Activated naive CD8-positive, alpha-beta T cell treated with anti-CD3 and anti-CD28 coated beads, Interleukin-2, amount 50 U/mL, for 24 hours (primary cell): ENCODE data around the gene DIPK1C.

ENCODE experiments used
- ATAC-seq: fragments of 150-1000 bp; cut with Tn5 transposase; one replicate; pipeline ENCODE4 v1.10.0; 2021
- DNase-seq: peaks from one replicate; pipeline ENCODE4 v3.0.0; 2021
- H3K27ac Mint-ChIP-seq: one replicate; pipeline ENCODE4 v1.8.0; 2021; ENCODE audit warnings: mild to moderate bottlenecking, mixed read lengths
- H3K27me3 Mint-ChIP-seq: one replicate; pipeline ENCODE4 v1.8.0; 2021; ENCODE audit warnings: mixed read lengths
- H3K36me3 Mint-ChIP-seq: one replicate; pipeline ENCODE4 v1.8.0; 2021; ENCODE audit warnings: low read depth, mixed read lengths
- H3K4me1 Mint-ChIP-seq: one replicate; pipeline ENCODE4 v1.8.0; 2021; ENCODE audit warnings: mixed read lengths
- H3K4me3 Mint-ChIP-seq: one replicate; pipeline ENCODE4 v1.8.0; 2021; ENCODE audit warnings: mild to moderate bottlenecking, moderate library complexity, mixed read lengths
- H3K9me3 Mint-ChIP-seq: one replicate; pipeline ENCODE4 v1.8.0; 2021; ENCODE audit warnings: mixed read lengths

DIPK1C gene

GRCh38 chr18:74494514-74494913 lies 37.4 kb upstream of the DIPK1C start:
- H3K27me3 Mint-ChIP-seq: peaks cover 2% of the 10 kb centered on the region
- peaks cover 35% of the 10 kb centered on the region for H3K4me1 Mint-ChIP-seq
- ATAC-seq: no peak
- peak overlapping the region; percentile 42 for H3K4me3 Mint-ChIP-seq
- no peak overlapping the region for H3K27ac Mint-ChIP-seq
- H3K9me3 Mint-ChIP-seq: no peaks in the 10 kb centered on the region
- peaks cover under 1% of the 10 kb centered on the region for H3K36me3 Mint-ChIP-seq
- DNase-seq: no peak

- H3K4me3 Mint-ChIP-seq: no peak overlapping the region
- peak; percentile 34 for ATAC-seq
- DNase-seq: peak; percentile 29
- no peak overlapping the region for H3K27ac Mint-ChIP-seq
- peaks cover 27% of the 10 kb centered on the region for H3K4me1 Mint-ChIP-seq
- H3K27me3 Mint-ChIP-seq: peaks cover 2% of the 10 kb centered on the region
- no peaks in the 10 kb centered on the region for H3K36me3 Mint-ChIP-seq
- H3K9me3 Mint-ChIP-seq: no peaks in the 10 kb centered on the region
Measured at GRCh38 chr18:74493689-74494088, 36.6 kb upstream of the DIPK1C start.

DNA sequence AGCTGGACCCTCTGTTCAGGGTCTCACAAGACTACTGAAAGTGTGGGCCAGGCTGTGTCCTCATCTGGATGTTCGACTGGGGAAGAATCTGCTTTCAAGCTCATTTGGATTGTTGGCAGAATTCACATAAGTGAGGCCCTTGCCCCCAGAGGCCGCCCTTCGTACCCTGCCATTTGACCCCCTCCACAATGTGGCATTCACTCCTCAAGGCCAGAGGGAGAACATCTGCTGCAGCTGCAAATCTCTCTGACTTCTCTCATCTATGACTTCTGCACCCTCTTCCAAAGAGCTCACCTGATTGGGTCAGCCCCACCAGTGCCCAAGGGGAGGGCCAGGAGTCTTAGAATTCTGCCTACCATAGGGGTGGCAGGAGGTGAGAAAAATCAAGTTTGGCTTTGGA lies 35.2 kb upstream of the DIPK1C start:
- Mint-ChIP-seq H3K27ac (no peak overlapping the region), H3K27me3 (peaks cover 2% of the 10 kb centered on the region), H3K4me3 (no peak overlapping the region), H3K36me3 (no peaks in the 10 kb centered on the region), H3K4me1 (peaks cover 13% of the 10 kb centered on the region), H3K9me3 (no peaks in the 10 kb centered on the region)
- DNase-seq: no peak
- no peak for ATAC-seq

GRCh38 chr18:74489676-74490075 lies 32.6 kb upstream of the DIPK1C start:
- DNase-seq (no peak), ATAC-seq (no peak)
- H3K9me3 Mint-ChIP-seq: no peaks in the 10 kb centered on the region
- H3K4me1 Mint-ChIP-seq: peaks cover 17% of the 10 kb centered on the region
- no peaks in the 10 kb centered on the region for H3K36me3 Mint-ChIP-seq
- no peak overlapping the region for H3K27ac Mint-ChIP-seq
- H3K4me3 Mint-ChIP-seq: no peak overlapping the region
- H3K27me3 Mint-ChIP-seq: peaks cover 2% of the 10 kb centered on the region

GRCh38 chr18:74488864-74489263 lies 31.8 kb upstream of the DIPK1C start:
- Mint-ChIP-seq H3K27me3 (peaks cover 2% of the 10 kb centered on the region), H3K9me3 (no peaks in the 10 kb centered on the region), H3K4me1 (peaks cover 22% of the 10 kb centered on the region), H3K36me3 (no peaks in the 10 kb centered on the region), H3K4me3 (no peak overlapping the region), H3K27ac (no peak overlapping the region)
- DNase-seq (no peak), ATAC-seq (no peak)

DNA sequence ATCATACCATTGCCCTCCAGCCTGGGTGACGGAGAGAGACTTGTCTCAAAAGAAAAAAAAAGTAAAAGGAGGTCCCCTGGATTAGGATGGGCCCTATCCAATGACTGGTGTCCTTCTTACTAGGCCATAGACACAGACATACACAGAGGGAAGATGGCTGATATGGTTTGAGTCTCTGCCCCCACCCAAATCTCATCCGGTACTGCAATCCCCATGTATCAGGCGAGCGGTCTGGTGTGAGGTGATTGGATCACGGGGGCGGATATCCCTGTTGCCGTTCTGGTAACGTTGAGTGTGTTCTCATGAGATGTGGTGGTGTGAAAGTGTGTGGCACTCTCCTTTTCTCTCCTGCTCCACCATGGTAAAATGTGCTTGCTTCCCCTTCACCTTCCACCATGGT lies 31.2 kb upstream of the DIPK1C start:
- Mint-ChIP-seq H3K27me3 (peaks cover 2% of the 10 kb centered on the region), H3K4me1 (peaks cover 19% of the 10 kb centered on the region), H3K36me3 (no peaks in the 10 kb centered on the region), H3K27ac (no peak overlapping the region), H3K9me3 (no peaks in the 10 kb centered on the region), H3K4me3 (no peak overlapping the region)
- ATAC-seq: no peak
- no peak for DNase-seq

GRCh38 chr18:74486119-74486849 lies 29.2 kb upstream of the DIPK1C start:
- Mint-ChIP-seq H3K27ac (peak overlapping the region; percentile 54), H3K36me3 (no peaks in the 10 kb centered on the region), H3K27me3 (peaks cover 2% of the 10 kb centered on the region), H3K4me1 (peaks cover 19% of the 10 kb centered on the region), H3K4me3 (no peak overlapping the region), H3K9me3 (no peaks in the 10 kb centered on the region)
- no peak for ATAC-seq
- DNase-seq: no peak

- no peaks in the 10 kb centered on the region for H3K36me3 Mint-ChIP-seq
- peaks cover 20% of the 10 kb centered on the region for H3K4me1 Mint-ChIP-seq
- H3K9me3 Mint-ChIP-seq: no peaks in the 10 kb centered on the region
- no peak overlapping the region for H3K27ac Mint-ChIP-seq
- peaks cover 2% of the 10 kb centered on the region for H3K27me3 Mint-ChIP-seq
- ATAC-seq: no peak
- H3K4me3 Mint-ChIP-seq: no peak overlapping the region
- DNase-seq: no peak
Measured at GRCh38 chr18:74482697-74483096, 25.6 kb upstream of the DIPK1C start.

DNA sequence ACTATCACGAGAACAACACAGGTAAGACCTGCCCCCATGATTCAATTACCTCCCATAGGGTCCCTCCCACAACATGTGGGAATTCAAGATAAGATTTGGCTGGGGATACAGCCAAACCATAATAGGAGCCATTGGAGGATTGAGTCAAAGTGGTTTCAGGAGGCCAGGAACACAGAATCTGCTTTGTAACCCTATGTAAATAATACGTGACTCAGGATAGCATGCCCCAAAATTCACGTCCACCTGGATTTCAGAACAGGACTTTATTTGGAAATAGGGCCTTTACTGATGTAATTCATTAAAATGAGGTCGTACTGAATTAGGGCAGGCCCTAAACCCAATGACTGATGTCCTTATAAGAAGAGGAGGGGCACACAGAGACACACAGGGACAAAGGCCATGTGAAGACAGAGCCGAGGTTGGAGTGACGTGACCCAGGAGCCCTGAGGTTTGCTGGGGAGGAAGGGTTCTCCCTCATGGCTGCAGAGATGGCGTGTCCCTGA lies 23.1 kb upstream of the DIPK1C start:
- ATAC-seq (no peak), DNase-seq (no peak)
- H3K9me3 Mint-ChIP-seq: no peaks in the 10 kb centered on the region
- H3K27ac Mint-ChIP-seq: no peak overlapping the region
- H3K27me3 Mint-ChIP-seq: peaks cover 3% of the 10 kb centered on the region
- no peaks in the 10 kb centered on the region for H3K36me3 Mint-ChIP-seq
- no peak overlapping the region for H3K4me3 Mint-ChIP-seq
- peaks cover 10% of the 10 kb centered on the region for H3K4me1 Mint-ChIP-seq

DNA sequence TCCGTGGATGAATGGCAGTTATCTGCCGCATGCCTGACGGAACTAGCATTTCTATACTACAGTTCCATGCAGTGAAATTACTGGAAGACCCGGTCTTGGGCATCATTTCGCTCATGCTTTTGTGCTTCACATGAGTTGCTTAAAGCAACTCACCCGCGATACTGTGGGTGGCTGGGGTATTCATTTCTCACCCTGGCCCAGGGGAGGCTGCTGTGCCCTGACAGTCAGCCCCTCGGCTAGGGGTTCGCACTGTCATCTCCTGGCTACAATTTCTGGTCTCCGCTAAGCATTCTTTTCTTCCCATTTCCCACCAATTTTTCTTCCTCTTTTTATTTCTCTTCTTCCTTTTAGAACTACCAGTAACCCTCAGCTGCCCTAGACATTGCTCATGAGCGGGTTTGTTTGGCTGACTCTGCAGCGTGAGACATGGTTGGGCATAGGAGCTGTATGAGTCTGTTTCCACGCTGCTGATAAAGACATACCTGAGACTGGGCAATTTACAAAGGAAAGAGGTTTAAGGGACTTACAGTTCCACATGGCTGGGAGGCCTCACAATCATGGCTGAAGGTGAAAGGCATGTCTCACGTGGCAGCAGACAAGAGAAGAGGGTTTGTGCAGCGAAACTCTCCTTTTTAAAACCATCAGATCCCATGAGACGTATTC lies 22.5 kb upstream of the DIPK1C start:
- Mint-ChIP-seq H3K4me3 (no peak overlapping the region), H3K36me3 (no peaks in the 10 kb centered on the region), H3K27me3 (peaks cover 3% of the 10 kb centered on the region), H3K9me3 (no peaks in the 10 kb centered on the region), H3K4me1 (peaks cover 7% of the 10 kb centered on the region), H3K27ac (no peak overlapping the region)
- ATAC-seq: no peak
- DNase-seq: no peak

- no peaks in the 10 kb centered on the region for H3K9me3 Mint-ChIP-seq
- no peak overlapping the region for H3K4me3 Mint-ChIP-seq
- H3K27me3 Mint-ChIP-seq: peaks cover 3% of the 10 kb centered on the region
- DNase-seq: no peak
- no peak overlapping the region for H3K27ac Mint-ChIP-seq
- no peaks in the 10 kb centered on the region for H3K36me3 Mint-ChIP-seq
- H3K4me1 Mint-ChIP-seq: peaks cover 3% of the 10 kb centered on the region
- ATAC-seq: no peak
Measured at GRCh38 chr18:74478880-74479279, 21.8 kb upstream of the DIPK1C start.

- Mint-ChIP-seq H3K4me3 (no peak overlapping the region), H3K27me3 (peaks cover 3% of the 10 kb centered on the region), H3K4me1 (peaks cover 3% of the 10 kb centered on the region), H3K27ac (no peak overlapping the region), H3K9me3 (no peaks in the 10 kb centered on the region), H3K36me3 (no peaks in the 10 kb centered on the region)
- no peak for ATAC-seq
- DNase-seq: no peak
Measured at GRCh38 chr18:74478316-74478715, 21.2 kb upstream of the DIPK1C start.

DNA sequence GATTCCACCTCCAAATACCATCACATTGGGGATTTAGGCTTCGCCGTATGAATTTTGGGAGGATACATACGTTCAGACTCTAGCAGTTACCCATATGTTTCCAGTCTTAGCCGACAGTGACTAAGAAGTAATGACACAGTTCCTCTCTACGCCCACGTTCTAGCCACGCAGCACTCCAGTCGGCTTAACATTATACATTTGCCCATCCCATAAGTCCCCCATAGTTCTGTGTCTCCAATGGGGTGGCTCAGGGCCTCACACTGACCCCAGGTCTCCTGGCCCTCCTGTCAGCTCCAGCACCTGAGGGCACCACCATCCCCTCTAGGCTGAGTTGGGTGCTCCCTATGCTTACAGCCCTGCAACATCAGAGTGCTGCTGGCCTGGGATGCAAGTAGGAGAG lies 20.7 kb upstream of the DIPK1C start:
- DNase-seq: no peak
- H3K4me3 Mint-ChIP-seq: no peak overlapping the region
- H3K27me3 Mint-ChIP-seq: peaks cover 3% of the 10 kb centered on the region
- ATAC-seq: peak; percentile 78
- no peaks in the 10 kb centered on the region for H3K9me3 Mint-ChIP-seq
- peaks cover 3% of the 10 kb centered on the region for H3K4me1 Mint-ChIP-seq
- H3K36me3 Mint-ChIP-seq: no peaks in the 10 kb centered on the region
- no peak overlapping the region for H3K27ac Mint-ChIP-seq

DNA sequence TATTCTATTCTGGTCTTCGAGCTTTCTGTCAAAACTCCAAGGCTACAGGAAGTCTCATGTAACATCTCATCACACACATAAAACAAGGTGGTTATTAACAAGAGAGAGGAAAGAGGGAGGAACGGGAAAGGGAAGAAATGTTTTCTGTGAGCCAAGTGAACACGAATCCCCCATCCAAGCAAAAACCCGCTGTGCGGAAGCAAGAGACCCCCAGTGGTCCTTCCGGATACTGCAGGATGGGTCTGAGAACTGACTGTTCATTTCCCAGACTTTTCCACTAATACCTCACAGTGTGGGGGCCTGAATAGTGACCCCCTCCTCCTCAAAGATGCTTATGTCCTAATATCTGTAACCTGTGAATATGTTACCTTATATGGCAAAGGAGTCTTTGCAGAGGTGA lies 19.0 kb upstream of the DIPK1C start:
- Mint-ChIP-seq H3K36me3 (no peaks in the 10 kb centered on the region), H3K9me3 (no peaks in the 10 kb centered on the region), H3K4me3 (no peak overlapping the region), H3K27ac (no peak overlapping the region), H3K27me3 (peaks cover 3% of the 10 kb centered on the region), H3K4me1 (peaks cover 3% of the 10 kb centered on the region)
- peak; percentile 26 for DNase-seq
- ATAC-seq: no peak

DNA sequence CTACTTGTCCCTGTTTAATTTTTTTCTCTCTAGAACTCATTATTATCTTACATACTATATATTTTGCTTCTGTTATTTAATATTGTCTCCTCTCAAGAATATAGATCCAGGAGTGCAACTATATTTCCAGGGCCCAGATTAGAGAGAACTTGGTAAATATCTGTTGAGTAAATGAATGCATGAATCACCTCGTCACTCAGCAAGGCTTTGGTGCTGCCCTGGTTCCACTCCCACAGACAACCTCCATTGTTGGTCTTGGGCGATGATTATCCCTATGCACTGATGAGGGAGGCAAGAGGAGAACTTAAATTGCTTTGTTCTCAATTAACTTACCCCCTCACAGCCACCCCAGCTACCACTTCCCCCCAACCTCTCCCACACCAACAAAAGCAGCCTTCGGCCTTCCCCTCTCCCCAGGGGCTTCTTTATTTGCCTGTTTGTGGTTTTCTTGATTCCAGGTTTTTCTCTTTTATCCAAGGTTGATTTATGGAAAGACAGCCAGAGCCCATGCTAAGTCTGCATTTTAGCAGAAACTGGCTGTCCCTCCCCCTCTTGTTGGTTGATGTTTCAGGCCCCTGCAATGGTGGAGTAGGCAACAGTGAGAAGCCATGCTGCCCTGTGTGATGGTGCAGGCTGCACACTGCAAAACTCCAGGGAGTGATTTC lies 17.0 kb upstream of the DIPK1C start:
- H3K9me3 Mint-ChIP-seq: peaks cover 10% of the 10 kb centered on the region
- H3K27me3 Mint-ChIP-seq: peaks cover 3% of the 10 kb centered on the region
- ATAC-seq (no peak), DNase-seq (no peak)
- H3K4me3 Mint-ChIP-seq: no peak overlapping the region
- H3K27ac Mint-ChIP-seq: no peak overlapping the region
- H3K36me3 Mint-ChIP-seq: no peaks in the 10 kb centered on the region
- H3K4me1 Mint-ChIP-seq: peaks cover 3% of the 10 kb centered on the region
